ENCODE results near the gene NSDHL. TPM values are rescaled to one million over a fixed set of nuclear protein-coding genes. Genes with fewer than 3 reads are reported as not detected.

NSDHL gene
- total and polyA plus RNA-seq, 8 donors = 15.0 to 42.5 (median 18.3) TPM

GRCh38 chrX:152917656-152918579 is 87.1 kb downstream of the NSDHL start:
- DNase-seq = no peak
- Histone ChIP-seq H3K27me3 (no peaks in the 10 kb centered on the region), H3K36me3 (no peaks in the 10 kb centered on the region), H3K27ac (peak overlapping the region in 1 of 2 donors; percentile 33), H3K4me3 (peak overlapping the region in 1 of 2 donors; percentile 13), H3K9me3 (no peaks in the 10 kb centered on the region), H3K4me1 (no peaks in the 10 kb centered on the region)
- no peak for ATAC-seq
- intact Hi-C loops (cut with DNase I) = no loop called here
- TF ChIP-seq CTCF (IDR thresholded peaks at IDR 0.05) = no peak

- intact Hi-C loops (cut with DNase I) = no loop called here
- DNase-seq = no peak
Measured at GRCh38 chrX:152918707-152919106, 87.8 kb downstream of the NSDHL start.

More at GRCh38 chrX:152918707-152919106, 87.8 kb downstream of the NSDHL start:
- no peak for ATAC-seq
- H3K27me3 ChIP-seq = no peaks in the 10 kb centered on the region
- no peaks in the 10 kb centered on the region for H3K36me3 ChIP-seq
- H3K9me3 ChIP-seq = no peaks in the 10 kb centered on the region
- TF ChIP-seq CTCF (IDR thresholded peaks at IDR 0.05) = no peak
- H3K27ac ChIP-seq = no peak overlapping the region
- no peak overlapping the region for H3K4me3 ChIP-seq
- H3K4me1 ChIP-seq = no peaks in the 10 kb centered on the region

Other genes with a start within 250 kb of the NSDHL start
- not detected for gene GABRQ, start 193.2 kb upstream of the NSDHL start, total RNA-seq
- 1 to 10 TPM in 1 of 6 donors, under 1 TPM in 5; 0.63 to 1.1 (median 0.88) TPM for gene GABRQ, start 193.2 kb upstream of the NSDHL start, polyA plus RNA-seq (ENCODE audit: insufficient read length in 6 of 6)
- gene MAGEA3, start 132.3 kb upstream of the NSDHL start, total RNA-seq = not detected
- gene MAGEA3, start 132.3 kb upstream of the NSDHL start, polyA plus RNA-seq (ENCODE audit: insufficient read length in 6 of 6) = not detected
- gene CSAG2, start 121.8 kb upstream of the NSDHL start, total RNA-seq = not detected
- not detected for gene CSAG2, start 121.8 kb upstream of the NSDHL start, polyA plus RNA-seq (ENCODE audit: insufficient read length in 6 of 6)
- gene MAGEA2B, start 116.4 kb upstream of the NSDHL start, total RNA-seq = not detected
- gene MAGEA2B, start 116.4 kb upstream of the NSDHL start, polyA plus RNA-seq (ENCODE audit: insufficient read length in 6 of 6) = not detected
- not detected for gene CSAG1, start 97.3 kb upstream of the NSDHL start, total RNA-seq
- gene CSAG1, start 97.3 kb upstream of the NSDHL start, polyA plus RNA-seq (ENCODE audit: insufficient read length in 6 of 6) = not detected
- gene MAGEA12, start 97.3 kb upstream of the NSDHL start, total RNA-seq = not detected
- gene MAGEA12, start 97.3 kb upstream of the NSDHL start, polyA plus RNA-seq (ENCODE audit: insufficient read length in 6 of 6) = not detected
- not detected for gene MAGEA2, start 77.2 kb upstream of the NSDHL start, total RNA-seq
- gene MAGEA2, start 77.2 kb upstream of the NSDHL start, polyA plus RNA-seq (ENCODE audit: insufficient read length in 6 of 6) = not detected
- not detected for gene CSAG3, start 71.8 kb upstream of the NSDHL start, total RNA-seq
- gene CSAG3, start 71.8 kb upstream of the NSDHL start, polyA plus RNA-seq (ENCODE audit: insufficient read length in 6 of 6) = not detected
- gene MAGEA6, start 61.4 kb upstream of the NSDHL start, total RNA-seq = not detected
- not detected for gene MAGEA6, start 61.4 kb upstream of the NSDHL start, polyA plus RNA-seq (ENCODE audit: insufficient read length in 6 of 6)
- 10 to 100 TPM; 33.5 to 37.2 TPM for gene CETN2, start 306 bp upstream of the NSDHL start, total RNA-seq
- 10 to 100 TPM; 69.9 to 94.4 (median 84.1) TPM for gene CETN2, start 306 bp upstream of the NSDHL start, polyA plus RNA-seq (ENCODE audit: insufficient read length in 6 of 6)
- 10 to 100 TPM; 11.5 to 22.0 TPM for gene ZNF185, start 67.0 kb downstream of the NSDHL start, total RNA-seq
- gene ZNF185, start 67.0 kb downstream of the NSDHL start, polyA plus RNA-seq (ENCODE audit: insufficient read length in 6 of 6) = 10 to 100 TPM; 16.1 to 26.2 (median 20.0) TPM
- gene PNMA5, start 163.1 kb downstream of the NSDHL start, total RNA-seq = not detected
- under 1 TPM; 0.07 to 0.17 (median 0.11) TPM for gene PNMA5, start 163.1 kb downstream of the NSDHL start, polyA plus RNA-seq (ENCODE audit: insufficient read length in 6 of 6)
- gene PNMA3, start 225.4 kb downstream of the NSDHL start, total RNA-seq = under 1 TPM; 0.12 to 0.13 TPM
- gene PNMA3, start 225.4 kb downstream of the NSDHL start, polyA plus RNA-seq (ENCODE audit: insufficient read length in 6 of 6) = 1 to 10 TPM; 2.1 to 3.9 (median 2.8) TPM
- 1 to 10 TPM; 2.2 to 3.1 TPM for gene PNMA6A, start 241.4 kb downstream of the NSDHL start, total RNA-seq
- gene PNMA6A, start 241.4 kb downstream of the NSDHL start, polyA plus RNA-seq (ENCODE audit: insufficient read length in 6 of 6) = 1 to 10 TPM; 1.7 to 2.8 (median 2.4) TPM